ENCODE results near the gene SLC1A7.

SLC1A7 gene

DNA sequence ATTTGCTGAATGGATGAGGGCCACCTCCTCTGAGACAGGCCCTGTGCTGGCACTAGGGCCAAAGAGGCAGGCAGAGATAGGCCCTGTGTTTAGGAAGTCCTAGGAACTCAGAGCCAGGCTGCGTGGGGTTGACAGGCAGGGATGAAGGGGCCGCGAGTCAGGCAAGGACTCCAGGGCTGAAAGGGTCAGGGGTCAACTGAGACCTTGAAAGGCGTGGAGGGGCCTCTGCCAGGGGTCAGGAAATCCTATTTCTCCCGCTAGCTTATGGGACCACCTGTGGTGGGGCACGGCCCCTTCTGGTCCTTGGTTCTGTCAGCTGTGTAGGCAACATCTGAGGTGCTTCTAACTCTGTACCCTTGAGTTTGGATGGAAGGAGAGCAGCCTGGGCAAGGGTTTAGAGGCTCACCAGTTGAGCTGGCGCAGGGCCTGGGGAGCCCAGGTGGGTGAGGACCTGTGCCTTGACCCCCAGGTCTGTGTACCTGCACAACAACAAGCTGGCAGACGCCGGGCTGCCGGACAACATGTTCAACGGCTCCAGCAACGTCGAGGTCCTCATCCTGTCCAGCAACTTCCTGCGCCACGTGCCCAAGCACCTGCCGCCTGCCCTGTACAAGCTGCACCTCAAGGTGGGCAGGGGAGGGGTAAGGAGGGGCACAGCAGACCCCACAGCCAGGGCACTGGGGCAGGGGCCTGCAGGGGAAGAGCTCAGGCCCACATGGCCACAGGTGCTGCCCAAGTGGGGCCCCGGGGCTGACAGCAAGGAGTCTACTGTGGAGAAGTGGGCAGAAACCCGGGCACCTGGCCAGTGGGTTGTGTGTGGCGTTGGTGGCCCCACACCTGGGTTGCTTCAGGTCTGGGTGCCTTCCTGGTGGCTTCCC is 65.5 kb downstream of the SLC1A7 start:
- H3K27ac ChIP-seq: no peak overlapping the region

DNA sequence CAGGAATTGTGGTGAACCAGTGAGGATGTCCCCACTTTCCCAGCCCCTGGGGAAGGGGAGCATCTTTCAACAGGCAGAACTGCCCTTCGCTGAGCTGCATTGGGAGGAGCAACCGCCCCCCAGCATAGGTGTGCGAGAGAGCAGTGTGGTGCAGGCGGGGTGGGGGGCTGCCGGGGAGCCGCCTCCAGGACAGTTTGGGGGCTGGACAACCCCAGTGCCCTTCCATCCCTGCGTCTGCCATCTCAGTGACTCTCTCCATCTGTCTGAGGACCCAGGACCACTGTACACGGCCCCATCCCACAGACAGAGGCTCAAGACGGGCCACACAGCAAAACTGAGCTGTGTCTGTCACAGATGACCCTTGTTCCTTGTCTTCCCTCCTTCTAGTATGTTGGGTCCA is 66.3 kb downstream of the SLC1A7 start:
- no peak overlapping the region for H3K27ac ChIP-seq
- TF ChIP-seq, protein P1, sequence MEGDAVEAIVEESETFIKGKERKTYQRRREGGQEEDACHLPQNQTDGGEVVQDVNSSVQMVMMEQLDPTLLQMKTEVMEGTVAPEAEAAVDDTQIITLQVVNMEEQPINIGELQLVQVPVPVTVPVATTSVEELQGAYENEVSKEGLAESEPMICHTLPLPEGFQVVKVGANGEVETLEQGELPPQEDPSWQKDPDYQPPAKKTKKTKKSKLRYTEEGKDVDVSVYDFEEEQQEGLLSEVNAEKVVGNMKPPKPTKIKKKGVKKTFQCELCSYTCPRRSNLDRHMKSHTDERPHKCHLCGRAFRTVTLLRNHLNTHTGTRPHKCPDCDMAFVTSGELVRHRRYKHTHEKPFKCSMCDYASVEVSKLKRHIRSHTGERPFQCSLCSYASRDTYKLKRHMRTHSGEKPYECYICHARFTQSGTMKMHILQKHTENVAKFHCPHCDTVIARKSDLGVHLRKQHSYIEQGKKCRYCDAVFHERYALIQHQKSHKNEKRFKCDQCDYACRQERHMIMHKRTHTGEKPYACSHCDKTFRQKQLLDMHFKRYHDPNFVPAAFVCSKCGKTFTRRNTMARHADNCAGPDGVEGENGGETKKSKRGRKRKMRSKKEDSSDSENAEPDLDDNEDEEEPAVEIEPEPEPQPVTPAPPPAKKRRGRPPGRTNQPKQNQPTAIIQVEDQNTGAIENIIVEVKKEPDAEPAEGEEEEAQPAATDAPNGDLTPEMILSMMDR (conservative IDR thresholded peaks at IDR 0.05): no peak

More for the DNA sequence above, 65.5 kb downstream of the SLC1A7 start:
- TF ChIP-seq, protein P1 (conservative IDR thresholded peaks at IDR 0.05): no peak

DNA sequence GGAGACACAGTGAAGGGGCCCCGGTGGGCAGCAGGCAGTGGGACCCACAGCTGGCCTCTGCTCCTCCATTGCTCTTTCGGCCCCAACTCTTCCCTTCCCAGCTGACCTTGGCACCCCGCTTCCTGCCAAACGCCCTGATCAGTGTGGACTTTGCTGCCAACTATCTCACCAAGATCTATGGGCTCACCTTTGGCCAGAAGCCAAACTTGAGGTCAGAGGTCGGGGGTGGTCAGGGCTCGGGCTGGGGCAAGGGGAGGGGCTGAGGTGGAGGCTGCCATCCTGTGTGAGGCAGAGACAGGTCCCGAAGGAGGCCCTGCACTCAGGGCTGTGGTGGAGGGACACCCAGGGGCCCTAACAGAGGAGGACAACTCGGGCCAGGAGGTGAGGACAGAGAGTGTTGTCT is 66.7 kb downstream of the SLC1A7 start:
- TF ChIP-seq, protein P1 (conservative IDR thresholded peaks at IDR 0.05): no peak
- H3K27ac ChIP-seq: no peak overlapping the region

DNA sequence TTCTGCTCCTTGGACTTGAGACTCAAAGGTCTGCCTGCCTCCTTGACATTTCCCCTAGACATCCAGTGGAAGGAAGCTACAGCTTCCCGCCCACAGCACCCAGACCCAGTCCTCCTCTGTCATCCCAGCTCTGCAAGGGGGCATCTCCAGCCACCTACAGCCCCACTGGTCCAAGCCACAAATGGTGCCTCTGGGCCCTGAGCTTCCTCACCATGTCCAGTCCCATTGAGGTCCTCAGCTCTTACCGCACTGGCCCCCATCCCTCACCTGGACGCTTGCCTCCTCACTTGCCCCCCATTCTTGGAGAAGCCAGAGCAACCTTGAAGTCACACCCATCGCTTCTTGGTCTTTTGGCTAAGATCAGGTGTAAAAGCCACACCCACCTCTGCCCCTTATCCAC is 67.2 kb downstream of the SLC1A7 start:
- H3K27ac ChIP-seq: no peak overlapping the region
- TF ChIP-seq, protein P1 (conservative IDR thresholded peaks at IDR 0.05): no peak

DNA sequence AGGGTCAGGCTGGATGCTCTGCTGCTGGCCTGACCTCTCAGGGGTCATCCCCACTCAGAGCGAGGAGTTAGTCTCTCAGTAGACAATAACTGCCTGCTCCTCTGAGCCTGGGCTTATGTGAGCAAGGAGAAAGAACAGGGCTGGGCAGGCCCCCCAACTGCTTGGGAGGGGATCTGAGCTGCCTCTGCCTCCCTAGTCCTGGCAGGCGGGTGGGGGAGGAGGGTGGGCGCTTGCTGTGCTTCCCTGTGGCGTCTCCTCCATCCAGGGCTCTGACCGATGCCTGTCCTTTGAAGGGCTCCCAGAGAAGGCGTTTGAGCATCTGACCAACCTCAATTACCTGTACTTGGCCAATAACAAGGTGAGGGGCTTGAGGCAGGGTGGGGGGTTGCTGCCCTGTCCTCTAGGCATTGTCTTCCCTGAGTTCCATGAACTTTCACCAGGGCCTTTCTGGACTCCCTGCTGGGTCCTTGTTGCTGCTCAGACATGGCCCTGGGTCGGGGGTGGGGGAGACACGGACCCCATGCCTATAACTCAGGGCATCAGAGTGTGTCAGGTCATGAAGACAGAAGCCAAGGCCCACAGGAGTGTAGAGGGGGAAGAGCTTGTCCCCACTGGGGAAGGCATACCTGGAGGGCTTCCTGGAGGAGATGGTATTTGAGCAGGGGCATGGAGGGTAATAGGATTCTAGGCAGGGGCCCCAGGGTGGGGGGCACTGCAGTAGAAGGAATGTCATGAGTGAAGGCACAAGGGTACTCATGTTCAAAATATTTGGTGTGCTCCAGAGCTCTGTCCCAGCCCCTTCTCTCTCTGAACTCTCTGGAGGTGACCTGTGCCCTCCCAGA is 67.9 kb downstream of the SLC1A7 start:
- TF ChIP-seq, protein P1 (conservative IDR thresholded peaks at IDR 0.05): no peak
- H3K27ac ChIP-seq: no peak overlapping the region

DNA sequence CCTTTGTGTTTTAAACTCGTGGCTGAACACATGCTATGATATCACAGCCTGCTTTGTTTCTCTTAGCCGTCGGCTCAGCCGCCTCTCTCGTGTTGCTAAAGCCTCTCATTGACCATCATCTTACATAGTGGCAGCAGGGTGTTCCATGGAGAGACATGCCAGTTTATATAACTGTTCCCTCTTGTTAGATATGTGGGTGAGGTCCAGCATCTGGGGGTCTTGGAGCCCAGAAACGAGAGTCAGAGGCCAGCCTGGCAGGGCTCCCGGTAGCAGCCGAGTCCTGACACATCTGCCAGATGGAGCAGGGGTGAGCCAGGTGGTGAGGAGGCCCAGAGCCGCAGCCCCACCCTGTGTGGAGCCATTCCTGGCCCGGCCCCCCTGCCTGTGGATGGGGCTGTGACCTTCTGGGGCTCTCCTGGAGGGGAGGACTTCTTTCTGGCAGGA is 68.5 kb downstream of the SLC1A7 start:
- TF ChIP-seq, protein P1 (conservative IDR thresholded peaks at IDR 0.05): no peak
- H3K27ac ChIP-seq: no peak overlapping the region

DNA sequence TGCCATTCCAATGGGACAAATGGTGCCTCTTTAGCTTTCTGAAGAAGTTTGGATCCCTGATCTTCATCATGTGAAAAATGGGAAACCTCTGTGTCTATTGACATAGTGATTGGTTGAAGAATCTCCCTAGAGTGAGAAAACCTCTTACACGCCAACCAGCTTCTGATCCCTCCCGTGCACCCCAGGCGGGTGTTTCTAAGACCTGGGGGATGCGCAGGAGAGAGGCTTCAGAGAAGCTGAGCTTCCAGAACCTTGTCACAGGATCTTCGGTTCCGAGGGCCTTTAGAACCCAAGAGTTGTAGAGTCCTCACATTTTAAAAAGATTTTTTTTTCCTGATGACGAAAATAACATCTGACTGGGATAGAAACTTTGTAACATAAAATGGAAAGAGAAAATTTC is 69.2 kb downstream of the SLC1A7 start:
- TF ChIP-seq, protein P1 (conservative IDR thresholded peaks at IDR 0.05): no peak
- H3K27ac ChIP-seq: no peak overlapping the region
